Retina (tissue), 1 donor: ENCODE results near the gene HIPK2.

Source experiments
- DNase-seq: peaks from one replicate; pipeline ENCODE4 v3.0.0-alpha.2; 2016

Gene HIPK2

DNA sequence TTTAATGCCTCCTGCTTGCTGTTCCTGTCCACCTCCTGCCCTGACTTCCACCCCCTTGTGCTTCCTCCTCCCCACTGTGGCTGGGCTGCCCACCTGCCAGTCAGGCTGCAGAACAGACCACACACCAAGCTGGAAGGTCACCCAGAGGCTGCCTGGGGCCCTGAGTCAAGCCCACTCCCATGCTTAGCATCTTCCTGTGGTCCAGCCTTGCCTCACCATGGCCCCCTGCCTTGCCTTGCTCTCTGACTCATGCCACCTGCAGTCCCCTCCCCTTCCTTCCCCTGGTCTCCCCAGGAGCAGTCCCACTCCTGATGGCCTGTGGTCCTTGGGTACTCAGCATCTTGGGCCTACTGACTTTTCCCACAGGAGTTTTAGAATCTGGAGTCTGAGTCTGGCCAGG is 252.0 kb downstream of the HIPK2 start:
- DNase-seq: no peak

DNA sequence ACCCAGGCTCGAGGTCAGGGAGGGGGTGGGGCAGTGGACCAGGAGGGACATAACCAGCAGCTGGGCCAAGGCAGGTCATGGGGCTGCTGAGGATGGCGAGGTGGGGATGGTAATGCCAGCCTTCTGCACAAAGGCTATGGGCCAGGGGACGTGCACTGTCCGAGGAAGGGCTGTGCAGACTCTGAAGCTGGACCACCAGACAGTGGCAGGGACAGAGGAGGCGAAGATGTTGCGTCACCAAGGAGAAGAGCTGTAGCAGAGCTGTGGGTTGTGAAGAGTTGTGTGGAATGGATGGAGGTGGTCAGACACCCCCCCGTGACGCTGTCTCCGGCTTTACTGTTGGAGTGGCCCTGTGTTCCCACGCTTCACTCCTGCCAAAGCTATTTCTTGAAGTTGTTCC is 252.6 kb downstream of the HIPK2 start:
- DNase-seq: no peak

DNA sequence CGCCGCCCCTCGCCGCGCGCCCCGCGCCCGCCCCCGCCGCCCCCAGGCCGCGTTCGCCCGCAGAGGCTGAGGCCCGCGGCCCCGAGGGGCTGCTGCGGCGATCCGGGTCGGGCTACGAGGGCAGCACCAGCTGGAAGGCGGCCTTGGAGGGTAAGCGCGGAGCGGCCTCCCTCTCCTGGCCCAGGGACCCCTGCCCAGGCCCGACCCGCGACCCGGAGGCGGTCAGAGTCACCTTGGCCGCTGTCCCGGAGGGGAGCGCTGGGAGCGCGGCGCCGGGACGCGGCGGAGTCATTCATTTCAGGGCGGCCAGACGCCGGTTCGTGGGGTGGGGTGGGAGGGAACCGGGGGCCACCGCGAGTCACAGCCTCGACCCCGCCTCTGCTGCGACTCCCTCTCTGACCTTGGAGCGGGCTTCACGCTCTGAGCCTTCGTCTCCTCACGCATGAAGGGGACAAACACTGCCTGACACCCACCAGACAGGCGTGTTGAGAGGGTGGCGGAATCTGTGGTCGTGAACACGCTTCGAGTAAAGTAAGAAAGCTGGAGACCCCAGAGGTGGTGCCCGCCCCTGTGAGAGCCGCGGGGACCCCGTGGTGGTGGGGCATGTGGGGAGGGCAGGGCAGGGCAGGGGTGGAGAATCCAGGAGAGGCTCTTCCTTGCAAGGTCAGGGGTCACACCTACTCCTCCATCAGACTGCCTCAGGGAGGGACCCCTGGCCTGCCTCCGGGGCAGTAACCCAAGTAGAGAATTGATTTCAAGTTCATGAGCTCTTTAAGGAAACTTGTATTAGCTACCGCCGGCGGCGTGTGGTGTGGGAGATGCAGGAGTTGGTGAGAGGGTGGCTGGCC is 253.6 kb downstream of the HIPK2 start:
- DNase-seq: peak; percentile 48

DNA sequence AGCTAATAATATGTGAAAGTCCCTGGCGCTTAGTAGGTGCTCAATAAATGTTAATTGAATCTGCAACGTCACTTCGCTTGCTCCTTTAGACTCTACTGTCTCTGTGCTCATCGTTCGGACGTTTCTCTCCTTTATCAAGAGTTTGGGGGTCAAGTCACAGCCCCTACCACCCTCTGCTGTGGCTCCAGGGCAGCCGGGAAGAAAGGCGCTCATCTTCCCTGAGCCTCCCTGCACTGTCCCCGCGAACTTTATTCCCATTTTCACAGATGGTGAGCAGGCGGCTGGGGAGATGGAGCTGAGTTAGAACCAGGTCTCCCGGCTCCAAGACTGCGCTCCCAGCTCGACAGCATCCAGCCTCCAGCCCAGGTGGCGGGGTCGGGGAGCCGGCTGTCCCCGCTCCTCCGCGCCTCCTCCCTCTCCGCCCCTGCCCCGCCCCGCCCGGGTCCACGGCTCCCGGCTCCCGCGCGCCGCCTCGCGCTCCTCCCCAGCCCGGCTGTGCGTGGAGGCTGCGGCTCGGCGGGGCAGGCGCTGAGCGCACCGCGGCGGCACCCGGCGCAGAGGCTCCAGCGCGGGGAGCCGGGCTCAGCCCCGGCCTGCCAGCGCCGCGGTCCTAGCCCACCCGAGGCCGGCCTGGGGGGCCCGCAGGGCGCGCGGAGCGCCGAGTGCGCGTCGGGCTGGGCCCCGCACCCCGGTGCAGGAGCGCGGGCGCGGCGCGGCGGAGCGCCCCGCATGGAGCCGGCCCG is 254.4 kb downstream of the HIPK2 start, which contains the start of gene CLEC2L:
CLEC2L (plus strand) TSS at position 487 of the 743 bp plus-strand sequence; CDS start at position 730, 243 bp downstream.
- DNase-seq: peak; percentile 51

GRCh38 chr7:139522830-139523198 is 255.0 kb downstream of the HIPK2 start:
- DNase-seq: no peak

- DNase-seq: no peak
Measured at GRCh38 chr7:139521439-139521838, 256.4 kb downstream of the HIPK2 start.

DNA sequence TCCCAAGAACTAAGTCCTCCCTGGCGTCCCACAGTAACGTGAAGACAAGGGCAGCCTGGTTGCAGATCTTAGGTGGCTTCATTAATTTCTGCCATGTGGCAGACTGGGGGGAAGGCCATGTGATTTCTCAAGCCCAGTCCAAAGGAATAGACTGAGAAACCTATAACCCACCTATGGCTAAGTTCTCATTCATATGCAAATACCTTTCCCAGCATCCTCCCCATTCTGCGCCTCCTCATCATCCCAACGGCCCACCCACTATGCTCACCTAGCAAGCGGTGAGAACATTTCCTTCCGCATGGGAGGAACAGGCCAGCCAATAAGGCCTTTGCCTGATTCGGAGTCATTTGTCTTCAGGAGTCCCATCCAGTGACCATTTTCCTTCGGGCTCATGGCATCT is 262.5 kb downstream of the HIPK2 start:
- DNase-seq: no peak
